Adrenal gland (tissue), 12 donors: ENCODE measurements around the gene DGAT2. TPM values are rescaled to one million over a fixed set of nuclear protein-coding genes. Genes with fewer than 3 reads are reported as not detected.

ENCODE experiments used
- DNase-seq, 7 donors: peaks; one replicate each; pipeline ENCODE4 v3.0.0-alpha.2; 2019 to 2020
- H3K27ac ChIP-seq, 5 donors: fragments of 200-600 bp; sonication (generic) in 4 of 5; 1 replicate in 3 of 5; 2 replicates in 2 of 5; pipeline versions ENCODE4 v1.5.1 to v1.8.0; 2016 to 2020; ENCODE audit warnings: mild to moderate bottlenecking in 1 of 5
- H3K27me3 ChIP-seq: fragments of 200-600 bp; 2 replicates; pipeline ENCODE4 v1.8.0; 2021
- H3K36me3 ChIP-seq, 2 donors: fragments of 200-600 bp; replicated peaks in 1 of 2; 1 replicate in 1 of 2; 2 replicates in 1 of 2; pipeline versions ENCODE4 v1.5.1 to v1.8.0; 2018 to 2022
- H3K4me1 ChIP-seq, 2 donors: fragments of 200-600 bp; replicated peaks in 1 of 2; 1 replicate in 1 of 2; 2 replicates in 1 of 2; pipeline versions ENCODE4 v1.5.1 to v1.8.0; 2018 to 2021
- H3K4me3 ChIP-seq, 4 donors: fragments of 200-600 bp; sonication (generic) in 3 of 4; one replicate each; pipeline ENCODE4 v1.5.1; 2016 to 2018
- H3K9me3 ChIP-seq, 3 donors: fragments of 200-600 bp; sonication (generic) in 1 of 3; replicated peaks in 1 of 3; 1 replicate in 2 of 3; 2 replicates in 1 of 3; pipeline versions ENCODE4 v1.5.1 to v1.8.0; 2016 to 2021
- CTCF ChIP-seq, 6 experiments: fragments of 450-650 bp in 4 of 6; fragments of 200-600 bp in 2 of 6; sonication (generic) in 1 of 6; IDR thresholded peaks; 1 replicate in 5 of 6; 2 replicates in 1 of 6; pipeline versions ENCODE4 v1.5.1 to v1.8.0; 2016 to 2021; ENCODE audit warnings: antibody characterized with exemption in 6 of 6, mild to moderate bottlenecking in 2 of 6, moderate library complexity in 1 of 6
- POLR2A ChIP-seq, 2 donors: fragments of 450-650 bp; IDR thresholded peaks; one replicate each; pipeline ENCODE4 v1.6.1; 2017; ENCODE audit warnings: antibody characterized with exemption in 2 of 2, mild to moderate bottlenecking in 2 of 2, moderate library complexity in 1 of 2
- WGBS, 4 donors: extraction: QIAGEN DNeasy Blood & Tissue Kit in 2 of 4; methylation state at CpG; one replicate each; pipeline versions ENCODE4 v1.1.5 to v1.1.7; 2013 to 2017; 5-methylcytosine and 5-hydroxymethylcytosine counted together
- intact Hi-C, 2 donors: fragments of 100-400 bp; cut with DNase I; formaldehyde crosslinking; loops; one replicate each; pipeline versions ENCODE4 v1.14.1 to v1.15.0; 2022 to 2023
- polyA plus RNA-seq, 3 donors: library from polyadenylated mRNA; stranded (reverse); fragments of 200-250 nt in 2 of 3; fragments of 350-450 nt in 1 of 3; fragmentation: Illumina TruSeq in 1 of 3; extraction: RNeasy Lipid Tissue Mini Kit (QIAGEN cat#74804) in 1 of 3; gene quantifications; one replicate each; pipeline ENCODE4 v1.2.3, GENCODE V29; 2013 to 2014
- total RNA-seq, 9 donors: library from RNA; depleted of rRNA in 4 of 9; stranded (reverse); fragments of >200 nt in 4 of 9; fragments of 120-200 nt in 1 of 9; fragmentation: NEBNext Ultra II Directional in 1 of 9; extraction: Animal tissue kit (Norgen Biotek cat#: 25700) in 1 of 9; gene quantifications; one replicate each; pipeline versions ENCODE4 v1.1.0 to v1.2.4, GENCODE V29; 2013 to 2023
- donor health status: healthy with polysubstance abuse.
- donor health status: Bipolar disorder and iron deficiency.
- donor health status: DM: yes; HTN: yes; CAD: no.
- donor health status: DM: no; HTN: no; CAD: no.
- donor health status: DM: no; HTN: no; CAD: no.
- donor health status: DM: yes; HTN: yes; CAD: no.

Gene DGAT2
- total and polyA plus RNA-seq, 12 donors: 2.1 to 79.2 (median 7.5) TPM

- intact Hi-C loops: no loop called here
These were observed 1.4 kb upstream of the DGAT2 start for GRCh38 chr11:75767228-75767572.

GRCh38 chr11:75767793-75768111, 826 bp upstream of the DGAT2 start:
- H3K27ac ChIP-seq: no peak overlapping the region
- TF ChIP-seq POLR2A (IDR thresholded peaks at IDR 0.05) (no peak), CTCF (IDR thresholded peaks at IDR 0.05) (no peak)
- H3K4me3 ChIP-seq: peak overlapping the region in 1 of 4 donors; percentile 54
- H3K36me3 ChIP-seq: no peaks in the 10 kb centered on the region
- 42 to 67% (median 53%) methylated on average over 1 of the region's 1 CpG for WGBS, 4 donors
- no peaks in the 10 kb centered on the region for H3K27me3 ChIP-seq
- H3K9me3 ChIP-seq: no peaks in the 10 kb centered on the region
- no peak for DNase-seq
- intact Hi-C loops: no loop called here
- H3K4me1 ChIP-seq: peaks cover 13 to 14% of the 10 kb centered on the region in 2 donors

More at GRCh38 chr11:75767228-75767572, 1.4 kb upstream of the DGAT2 start:
- Histone ChIP-seq H3K4me1 (peaks cover 13 to 14% of the 10 kb centered on the region in 2 donors), H3K4me3 (no peak overlapping the region), H3K36me3 (no peaks in the 10 kb centered on the region), H3K9me3 (no peaks in the 10 kb centered on the region), H3K27ac (no peak overlapping the region), H3K27me3 (no peaks in the 10 kb centered on the region)
- DNase-seq: peak in 1 of 7 donors; percentile 9
- TF ChIP-seq CTCF (IDR thresholded peaks at IDR 0.05) (no peak), POLR2A (IDR thresholded peaks at IDR 0.05) (no peak)
- 91 to 93% (median 92%) methylated on average over 6 of the region's 6 CpGs for WGBS, 4 donors

- WGBS, 4 donors: 16 to 39% (median 24%) methylated on average over 19 to 46 of the region's 46 CpGs
- Histone ChIP-seq H3K9me3 (no peaks in the 10 kb centered on the region), H3K4me3 (peak overlapping the region in 2 of 4 donors; percentile 24 to 54), H3K27me3 (no peaks in the 10 kb centered on the region), H3K4me1 (peaks cover 13 to 14% of the 10 kb centered on the region in 2 donors), H3K36me3 (no peaks in the 10 kb centered on the region), H3K27ac (no peak overlapping the region)
- no peak for TF ChIP-seq POLR2A (IDR thresholded peaks at IDR 0.05)
- TF ChIP-seq CTCF (IDR thresholded peaks at IDR 0.05): no peak
- peak in 1 of 7 donors; percentile 12 for DNase-seq
- intact Hi-C loops: no loop called here
These were observed 562 bp downstream of the DGAT2 start for GRCh38 chr11:75768909-75769771.

GRCh38 chr11:75770102-75770501, 1.5 kb downstream of the DGAT2 start:
- Histone ChIP-seq H3K4me3 (no peak overlapping the region), H3K27ac (no peak overlapping the region), H3K27me3 (no peaks in the 10 kb centered on the region), H3K36me3 (no peaks in the 10 kb centered on the region), H3K9me3 (no peaks in the 10 kb centered on the region), H3K4me1 (peaks cover 13 to 14% of the 10 kb centered on the region in 2 donors)
- 77 to 83% (median 79%) methylated on average over 5 of the region's 5 CpGs for WGBS, 4 donors
- intact Hi-C loops: no loop called here
- no peak for TF ChIP-seq POLR2A (IDR thresholded peaks at IDR 0.05)
- TF ChIP-seq CTCF (IDR thresholded peaks at IDR 0.05): no peak
- DNase-seq: peak in 1 of 7 donors; percentile 9
